ENCODE data around the gene EXOSC2.

The EXOSC2 gene

DNA sequence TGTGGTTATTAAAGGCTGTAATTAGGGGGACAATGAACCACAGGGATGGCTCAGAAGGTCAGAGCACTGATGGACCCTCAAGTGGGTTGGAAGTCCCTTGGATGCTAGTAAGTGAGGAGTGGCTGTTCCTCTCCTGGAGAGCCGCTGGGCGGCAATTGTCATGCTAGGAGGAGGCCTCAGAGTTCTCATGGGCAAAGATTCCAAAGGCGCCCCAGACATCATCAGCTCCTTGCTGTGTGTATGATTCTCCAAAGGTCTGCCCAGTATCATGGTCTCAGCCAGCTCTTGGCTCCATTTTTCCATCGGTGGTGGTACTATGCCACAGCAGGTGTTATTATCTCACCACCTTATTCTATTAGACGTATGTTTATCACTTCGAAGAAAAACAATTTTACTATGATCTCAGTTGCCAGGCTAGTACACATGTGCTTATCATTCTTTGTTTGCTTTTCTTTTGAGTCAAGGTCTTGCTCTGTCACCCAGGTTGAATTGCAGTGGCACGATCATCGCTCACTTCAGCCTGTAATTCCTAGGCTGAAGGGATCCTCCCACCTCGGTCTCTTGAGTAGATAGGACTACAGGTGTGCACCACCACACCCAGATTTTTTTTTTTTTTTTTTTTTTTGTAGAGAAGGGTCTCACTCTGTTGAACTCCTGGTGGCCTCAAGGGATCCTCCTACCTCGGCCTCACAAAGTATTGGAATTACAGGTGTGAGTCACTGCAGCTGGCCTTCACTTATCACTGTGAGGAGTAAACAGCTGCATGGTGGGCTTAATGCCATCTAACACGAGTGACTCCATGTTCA lies 46.8 kb downstream of the EXOSC2 start:
- DNase-seq, result no peak

- DNase-seq, result no peak
Observed at GRCh38 chr9:130741024-130741305, 47.4 kb downstream of the EXOSC2 start.

GRCh38 chr9:130741831-130742449 lies 48.4 kb downstream of the EXOSC2 start:
- DNase-seq, result no peak

GRCh38 chr9:130743656-130744055 lies 50.1 kb downstream of the EXOSC2 start:
- DNase-seq, result no peak

- DNase-seq, result no peak
Observed at GRCh38 chr9:130745210-130745800, 51.7 kb downstream of the EXOSC2 start.

DNA sequence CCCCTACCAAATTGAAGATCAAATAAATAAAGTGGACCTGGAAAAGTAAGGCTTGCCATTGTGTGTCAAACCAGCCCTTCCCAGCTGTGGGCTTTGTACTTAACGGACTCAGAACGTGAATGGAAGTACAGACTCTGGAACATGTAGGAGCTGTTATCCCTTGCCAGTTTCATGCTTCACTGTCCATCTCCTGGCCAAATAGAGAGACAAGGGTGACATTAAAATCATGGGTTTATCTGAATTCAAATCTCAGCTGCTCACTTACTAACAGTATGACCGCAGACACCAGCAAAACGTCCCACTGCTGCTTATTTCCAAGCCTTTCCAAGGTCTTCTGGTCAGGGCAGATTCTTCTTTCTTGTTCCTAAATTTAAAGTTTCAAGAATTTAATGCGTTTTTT lies 52.2 kb downstream of the EXOSC2 start:
- DNase-seq, result no peak

GRCh38 chr9:130746434-130747212 lies 53.0 kb downstream of the EXOSC2 start:
- DNase-seq, result no peak

- no peak for DNase-seq
Observed at GRCh38 chr9:130751631-130752355, 58.2 kb downstream of the EXOSC2 start.

Measured in NCI-H526 (cell line).